HG03571 (cell line): Measurements from ENCODE around the gene HMGCLL1.

Experiments used
- ATAC-seq: cut with Tn5 transposase; IDR thresholded peaks from one replicate; pipeline ENCODE4 v1.9.1; 2021; ENCODE audit not compliant: unreplicated experiment

Gene HMGCLL1

GRCh38 chr6:55536391-55536956, 42.5 kb downstream of the HMGCLL1 start:
- no peak for ATAC-seq

GRCh38 chr6:55531496-55531895, 47.5 kb downstream of the HMGCLL1 start:
- ATAC-seq = no peak

- ATAC-seq = no peak
Observed at GRCh38 chr6:55530931-55531330, 48.1 kb downstream of the HMGCLL1 start.

- no peak for ATAC-seq
Observed at GRCh38 chr6:55528624-55529023, 50.4 kb downstream of the HMGCLL1 start.

- no peak for ATAC-seq
Observed at GRCh38 chr6:55524441-55524840, 54.6 kb downstream of the HMGCLL1 start.

- no peak for ATAC-seq
Observed at GRCh38 chr6:55518529-55519060, 60.4 kb downstream of the HMGCLL1 start.

- ATAC-seq = no peak
Observed at GRCh38 chr6:55516736-55517135, 62.3 kb downstream of the HMGCLL1 start.

- no peak for ATAC-seq
Observed at GRCh38 chr6:55512904-55513303, 66.1 kb downstream of the HMGCLL1 start.

GRCh38 chr6:55511122-55511800, 67.7 kb downstream of the HMGCLL1 start:
- no peak for ATAC-seq

GRCh38 chr6:55499591-55499990, 79.4 kb downstream of the HMGCLL1 start:
- ATAC-seq = no peak

GRCh38 chr6:55497694-55498093, 81.3 kb downstream of the HMGCLL1 start:
- ATAC-seq = no peak

- ATAC-seq = no peak
Observed at GRCh38 chr6:55496201-55496600, 82.8 kb downstream of the HMGCLL1 start.

GRCh38 chr6:55495277-55495676, 83.7 kb downstream of the HMGCLL1 start:
- no peak for ATAC-seq

GRCh38 chr6:55494411-55494810, 84.6 kb downstream of the HMGCLL1 start:
- no peak for ATAC-seq

GRCh38 chr6:55492259-55492658, 86.7 kb downstream of the HMGCLL1 start:
- no peak for ATAC-seq

- no peak for ATAC-seq
Observed at GRCh38 chr6:55490871-55491270, 88.1 kb downstream of the HMGCLL1 start.

- ATAC-seq = no peak
Observed at GRCh38 chr6:55474382-55474781, 104.6 kb downstream of the HMGCLL1 start.

- no peak for ATAC-seq
Observed at GRCh38 chr6:55473722-55474121, 105.3 kb downstream of the HMGCLL1 start.

- ATAC-seq = no peak
Observed at GRCh38 chr6:55469951-55470366, 109.0 kb downstream of the HMGCLL1 start.

GRCh38 chr6:55456016-55456415, 123.0 kb downstream of the HMGCLL1 start:
- ATAC-seq = no peak

GRCh38 chr6:55450005-55450404, 129.0 kb downstream of the HMGCLL1 start:
- ATAC-seq = no peak

GRCh38 chr6:55449225-55449624, 129.8 kb downstream of the HMGCLL1 start:
- no peak for ATAC-seq

GRCh38 chr6:55448451-55448850, 130.5 kb downstream of the HMGCLL1 start:
- no peak for ATAC-seq
